Lung (tissue), 12 donors: Measurements from ENCODE around the gene ELOVL1. TPM values are rescaled to one million over a fixed set of nuclear protein-coding genes. Genes with fewer than 3 reads are reported as not detected.

Source experiments
- ATAC-seq: fragments of 200-7000 bp; cut with Tn5 transposase; one replicate; pipeline ENCODE4 v1.9.1; 2020; ENCODE audit warnings: moderate number of reproducible peaks; ENCODE audit not compliant: insufficient read depth, low FRiP score
- DNase-seq, 3 donors: peaks; one replicate each; pipeline ENCODE4 v3.0.0-alpha.2; 2013 to 2017
- H3K27ac ChIP-seq, 2 donors: one replicate each; pipeline ENCODE4 v1.5.1; 2013; ENCODE audit warnings: mild to moderate bottlenecking in 2 of 2, moderate library complexity in 2 of 2, control low read depth in 1 of 2, inconsistent platforms in 1 of 2, low read depth in 1 of 2, low read length in 1 of 2
- H3K27me3 ChIP-seq, 3 donors: one replicate each; pipeline ENCODE4 v1.5.1; 2013; ENCODE audit warnings: low read length in 2 of 3; ENCODE audit not compliant: control insufficient read depth in 3 of 3, insufficient read depth in 3 of 3
- H3K36me3 ChIP-seq, 4 donors: one replicate each; pipeline ENCODE4 v1.5.1; 2013; ENCODE audit warnings: low read length in 4 of 4, mild to moderate bottlenecking in 1 of 4, moderate library complexity in 1 of 4; ENCODE audit not compliant: control insufficient read depth in 4 of 4, insufficient read depth in 4 of 4
- H3K4me1 ChIP-seq, 5 donors: one replicate each; pipeline ENCODE4 v1.5.1; 2013; ENCODE audit warnings: low read length in 5 of 5, mild to moderate bottlenecking in 2 of 5, moderate library complexity in 1 of 5; ENCODE audit not compliant: control insufficient read depth in 5 of 5, insufficient read depth in 5 of 5
- H3K4me3 ChIP-seq: one replicate; pipeline ENCODE4 v1.5.1; 2013; ENCODE audit warnings: mild to moderate bottlenecking, control low read depth, moderate library complexity
- H3K9ac ChIP-seq, 2 donors: one replicate each; pipeline ENCODE4 v1.5.1; 2013; ENCODE audit warnings: low read length in 2 of 2, control low read depth in 1 of 2; ENCODE audit not compliant: insufficient read depth in 1 of 2
- H3K9me3 ChIP-seq, 4 donors: one replicate each; pipeline ENCODE4 v1.5.1; 2013; ENCODE audit warnings: low read length in 3 of 4, mild to moderate bottlenecking in 1 of 4, moderate library complexity in 1 of 4; ENCODE audit not compliant: control insufficient read depth in 4 of 4, insufficient read depth in 3 of 4
- CTCF ChIP-seq: IDR thresholded peaks from 2 replicates; pipeline ENCODE4 v1.5.1; 2012; ENCODE audit warnings: mild to moderate bottlenecking; ENCODE audit errors: control extremely low read depth, extremely low read depth
- WGBS, 2 donors: extraction: QIAGEN DNeasy Blood & Tissue Kit; methylation state at CpG; one replicate each; pipeline ENCODE4 v1.1.7; 2013; 5-methylcytosine and 5-hydroxymethylcytosine counted together
- polyA plus RNA-seq, 2 donors: library from polyadenylated mRNA; stranded (reverse); fragments of 200-250 nt; gene quantifications; one replicate each; pipeline ENCODE4 v1.2.1, GENCODE V29; 2013
- total RNA-seq, 2 donors: library from RNA; depleted of rRNA in 1 of 2; stranded (reverse); fragments of >200 nt in 1 of 2; gene quantifications; one replicate each; pipeline ENCODE4 v1.2.1, GENCODE V29; 2014 to 2021
- donor health status: control.
- donor health status: control.
- donor health status: Bipolar disorder and iron deficiency.
- donor health status: healthy.
- donor health status: DM: yes; HTN: yes; CAD: no.

ELOVL1 gene
- total and polyA plus RNA-seq, 4 donors: 41.2 to 174 (median 103) TPM

DNA sequence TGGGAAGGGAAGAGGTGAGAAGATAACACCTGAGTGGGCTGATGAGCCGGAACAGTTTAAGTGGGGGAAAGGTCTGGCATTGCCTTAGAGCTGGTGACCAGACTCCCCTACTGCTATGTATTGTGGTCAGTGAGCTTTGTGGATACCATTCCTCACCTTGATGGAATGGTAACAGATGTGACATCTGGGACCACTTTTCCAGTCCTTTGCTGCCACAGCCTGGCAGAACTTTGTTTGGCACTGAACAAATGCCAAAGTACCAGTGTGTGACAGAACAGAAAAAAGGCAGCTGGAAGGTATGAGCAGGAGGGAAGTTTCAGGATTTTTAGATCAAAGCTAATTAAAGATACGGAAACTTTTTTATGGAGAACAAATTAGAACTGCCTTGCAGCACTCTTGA, 15.6 kb upstream of the ELOVL1 start:
- 57 to 97% methylated on average over 2 of the region's 2 CpGs for WGBS, 2 donors
- DNase-seq: no peak
- H3K9ac ChIP-seq: no peak overlapping the region
- H3K36me3 ChIP-seq: peaks cover 35 to 51% (median 39%) of the 10 kb centered on the region in 4 donors
- no peak for TF ChIP-seq CTCF
- H3K9me3 ChIP-seq: no peaks in the 10 kb centered on the region
- H3K27ac ChIP-seq: no peak overlapping the region
- no peak overlapping the region for H3K4me3 ChIP-seq
- peaks cover 6 to 22% (median 19%) of the 10 kb centered on the region in 5 donors for H3K4me1 ChIP-seq
- no peak for ATAC-seq
- H3K27me3 ChIP-seq: no peaks in the 10 kb centered on the region

- no peak overlapping the region for H3K9ac ChIP-seq
- WGBS, 2 donors: 66 to 76% methylated on average over 6 of the region's 6 CpGs
- H3K4me1 ChIP-seq: peaks cover 3 to 18% (median 15%) of the 10 kb centered on the region in 5 donors
- H3K27ac ChIP-seq: peak overlapping the region; percentile 26 to 41
- no peaks in the 10 kb centered on the region for H3K27me3 ChIP-seq
- no peak overlapping the region for H3K4me3 ChIP-seq
- no peaks in the 10 kb centered on the region for H3K9me3 ChIP-seq
- H3K36me3 ChIP-seq: peaks cover 35 to 48% (median 39%) of the 10 kb centered on the region in 4 donors
- ATAC-seq (no peak), DNase-seq (peak; percentile 54 to 87 (median 77))
- no peak for TF ChIP-seq CTCF
These were observed 14.4 kb upstream of the ELOVL1 start for GRCh38 chr1:43382027-43382779.

GRCh38 chr1:43381612-43382011, 13.8 kb upstream of the ELOVL1 start:
- Histone ChIP-seq H3K9ac (no peak overlapping the region), H3K36me3 (peaks cover 30 to 44% (median 34%) of the 10 kb centered on the region in 4 donors), H3K27me3 (no peaks in the 10 kb centered on the region), H3K27ac (peak overlapping the region in 1 of 2 donors; percentile 26), H3K4me3 (no peak overlapping the region), H3K9me3 (no peaks in the 10 kb centered on the region), H3K4me1 (peaks cover 3 to 18% (median 15%) of the 10 kb centered on the region in 5 donors)
- no peak for ATAC-seq
- DNase-seq: no peak
- 47 to 64% methylated on average over 3 of the region's 3 CpGs for WGBS, 2 donors
- TF ChIP-seq CTCF: no peak

GRCh38 chr1:43379476-43379875, 11.7 kb upstream of the ELOVL1 start:
- no peak for ATAC-seq

More at GRCh38 chr1:43379476-43379875, 11.7 kb upstream of the ELOVL1 start:
- WGBS, 2 donors: 94 to 100% methylated on average over 1 of the region's 1 CpG
- Histone ChIP-seq H3K9ac (no peak overlapping the region), H3K4me3 (no peak overlapping the region), H3K27me3 (no peaks in the 10 kb centered on the region), H3K36me3 (peaks cover 11 to 24% (median 13%) of the 10 kb centered on the region in 4 donors), H3K4me1 (peaks cover 3 to 18% (median 15%) of the 10 kb centered on the region in 5 donors), H3K27ac (no peak overlapping the region), H3K9me3 (no peaks in the 10 kb centered on the region)
- no peak for DNase-seq
- TF ChIP-seq CTCF: no peak
